ENCODE data around the gene B4GALT5.
"Not testable (repeated sequence)": the region's sequence is repeated elsewhere in the genome, so short reads cannot be mapped to it uniquely, and the experiment has no call there.

Gene B4GALT5

GRCh38 chr20:49656304-49656703 is 57.4 kb downstream of the B4GALT5 start:
- no peak for DNase-seq

DNA sequence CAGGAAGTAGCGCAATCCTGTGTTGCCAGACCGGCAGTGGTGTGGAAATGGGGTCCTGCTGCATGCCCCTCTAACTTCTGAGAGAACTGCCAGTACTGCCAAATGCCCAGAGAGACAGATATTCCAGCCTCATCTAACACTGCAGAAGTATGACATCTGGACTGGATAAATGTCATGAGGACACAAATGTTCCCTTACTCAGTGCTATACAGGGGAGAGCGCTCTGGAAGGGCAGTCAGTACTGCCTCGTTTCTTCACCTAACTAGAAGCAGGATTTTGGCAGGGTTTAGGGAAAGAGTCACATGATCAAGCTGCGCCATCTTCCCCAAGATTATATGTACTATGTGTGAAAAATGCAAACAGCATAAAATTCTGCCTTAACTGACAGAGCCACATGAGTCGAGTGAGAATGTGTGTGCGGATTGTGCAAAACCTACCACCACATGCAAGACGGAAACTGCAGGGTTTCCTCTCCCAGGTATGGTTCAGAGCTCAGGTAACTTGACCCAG is 59.7 kb downstream of the B4GALT5 start:
- DNase-seq = no peak

DNA sequence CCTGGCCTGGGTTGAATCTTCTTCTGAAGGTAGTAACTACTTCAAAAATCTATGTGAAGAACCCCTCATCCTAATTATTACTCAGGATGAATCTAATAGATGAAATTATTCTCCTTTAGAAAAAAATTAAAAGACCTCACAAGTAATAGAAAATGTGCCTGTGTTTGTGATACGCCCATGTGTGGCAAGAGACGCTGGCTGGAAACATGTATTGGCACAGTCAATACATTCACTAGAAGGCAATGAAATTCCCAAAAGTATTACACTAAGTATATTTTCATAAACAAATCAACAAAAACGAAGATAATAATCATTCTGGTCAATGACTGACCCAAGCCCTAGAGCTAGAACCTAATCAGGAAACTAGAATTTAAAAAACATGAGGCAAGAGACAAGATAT is 64.0 kb downstream of the B4GALT5 start:
- no peak for DNase-seq

DNA sequence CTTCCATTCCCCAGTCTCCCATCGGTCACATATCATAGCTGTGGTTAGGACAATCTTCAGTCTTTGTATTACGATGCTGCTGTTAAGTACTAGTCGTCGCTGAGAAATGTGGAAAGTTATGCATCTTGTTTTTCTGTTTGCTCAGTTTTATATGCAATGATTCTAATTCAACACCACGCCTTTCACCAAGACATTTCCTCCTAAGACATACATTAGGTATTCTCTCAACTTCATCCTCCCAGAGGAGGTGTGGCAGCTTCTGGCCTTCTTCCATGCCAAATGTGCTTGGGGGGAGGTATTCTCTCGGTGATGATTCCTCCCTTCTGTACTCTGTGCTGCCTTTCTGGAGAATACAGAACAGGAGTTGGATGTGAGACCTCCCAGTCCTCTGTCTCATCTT is 66.1 kb downstream of the B4GALT5 start:
- DNase-seq = no peak

DNA sequence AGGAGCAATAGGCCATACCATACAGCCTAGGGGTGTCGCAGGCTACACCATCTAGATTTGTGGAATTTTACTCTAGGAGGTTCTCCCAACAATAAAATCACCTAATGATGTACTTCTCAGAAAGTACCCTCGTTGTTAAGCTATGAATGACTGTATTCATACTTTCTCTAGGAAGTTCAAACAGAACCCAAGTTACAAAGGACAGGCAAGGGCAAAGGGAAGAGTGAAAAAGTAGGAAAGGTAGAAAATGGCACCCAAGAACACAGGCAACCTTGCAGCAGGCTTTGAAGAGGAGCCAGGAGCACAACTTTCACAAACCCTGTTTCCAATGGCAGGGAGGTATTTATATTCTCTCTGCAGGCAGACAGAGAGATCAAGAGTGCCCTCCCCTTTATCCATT is 67.2 kb downstream of the B4GALT5 start:
- DNase-seq = no peak

DNA sequence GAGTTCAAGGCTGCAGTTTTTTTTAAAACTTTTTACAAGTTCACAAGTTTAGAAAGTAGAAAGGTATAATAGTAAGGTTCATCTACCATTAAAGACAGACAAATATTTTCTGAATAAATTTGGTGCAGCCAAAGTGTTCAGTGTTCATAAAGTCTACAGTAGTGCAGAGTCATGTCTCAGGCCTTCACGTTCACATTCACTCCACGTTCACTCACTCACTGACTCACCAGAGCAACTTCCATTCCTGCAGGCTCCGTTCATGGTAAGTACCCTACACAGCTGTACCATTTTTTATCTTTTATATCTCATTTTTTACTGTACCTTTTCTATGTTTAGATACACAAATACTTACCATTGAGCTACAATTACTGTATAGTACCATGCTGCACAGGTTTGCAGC is 67.6 kb downstream of the B4GALT5 start:
- DNase-seq = no peak

- no peak for DNase-seq
Measured at GRCh38 chr20:49644980-49645565, 68.6 kb downstream of the B4GALT5 start.

DNA sequence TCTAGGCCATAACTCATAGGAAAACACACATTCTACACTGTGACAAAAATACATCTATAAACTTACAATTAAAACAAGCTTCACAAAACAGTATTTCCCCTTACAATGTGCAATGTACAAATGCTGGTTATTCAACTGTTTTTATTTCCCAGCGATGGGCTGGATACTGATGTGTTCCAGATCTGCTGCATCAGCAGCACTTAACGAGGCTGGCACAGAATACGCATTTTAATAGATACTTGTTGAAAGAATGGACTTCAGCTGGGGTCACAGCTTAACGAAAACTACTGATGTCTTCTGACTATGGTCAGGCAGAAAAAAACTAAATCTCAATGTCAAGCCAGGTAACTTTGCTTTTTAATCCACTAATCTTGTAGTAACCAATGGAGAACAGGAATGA is 70.9 kb downstream of the B4GALT5 start:
- no peak for DNase-seq

GRCh38 chr20:49641683-49642656 is 71.7 kb downstream of the B4GALT5 start:
- DNase-seq = no peak

- no peak for DNase-seq
Measured at GRCh38 chr20:49637046-49637637, 76.5 kb downstream of the B4GALT5 start.

GRCh38 chr20:49636447-49636846 is 77.2 kb downstream of the B4GALT5 start:
- DNase-seq = no peak

DNA sequence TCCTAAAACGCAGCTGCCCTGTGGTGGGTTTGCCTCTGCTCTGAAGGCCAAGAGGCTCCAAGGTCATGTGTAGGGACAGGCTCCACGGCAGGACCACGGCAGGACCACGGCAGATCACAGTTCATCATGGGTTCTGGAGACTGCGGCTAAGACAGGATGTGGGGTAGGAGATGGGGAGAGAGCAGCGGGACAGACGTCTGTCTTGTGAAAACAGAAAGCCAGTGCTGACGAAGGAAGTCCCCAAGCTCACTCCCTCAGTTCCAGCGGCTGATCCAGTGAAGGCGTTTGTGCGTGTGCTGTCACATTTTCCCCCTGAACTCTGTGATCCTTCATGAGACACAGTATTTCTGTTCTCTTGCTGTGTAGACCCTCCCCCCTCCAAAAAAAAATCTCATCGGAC is 77.8 kb downstream of the B4GALT5 start:
- no peak for DNase-seq

DNA sequence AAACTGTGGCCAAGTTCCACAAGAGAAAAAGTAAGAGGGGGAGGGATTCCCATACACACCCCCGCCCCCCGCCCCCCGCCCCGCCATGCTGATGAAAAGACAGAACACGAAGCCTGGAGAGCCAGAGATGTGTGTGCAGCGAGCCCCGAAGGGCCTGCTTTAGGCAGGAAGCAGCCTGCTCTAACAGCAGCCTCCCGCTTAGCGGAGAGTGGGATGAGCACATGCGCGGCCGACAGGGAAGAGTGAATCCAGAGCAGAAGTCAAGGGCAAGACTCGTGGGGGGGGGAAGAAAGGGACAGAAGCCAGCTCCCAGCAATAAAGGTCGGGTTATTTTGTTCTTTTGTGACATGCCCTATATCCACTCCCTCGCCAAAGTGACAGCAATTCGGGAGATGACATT is 78.5 kb downstream of the B4GALT5 start:
- no peak for DNase-seq

DNA sequence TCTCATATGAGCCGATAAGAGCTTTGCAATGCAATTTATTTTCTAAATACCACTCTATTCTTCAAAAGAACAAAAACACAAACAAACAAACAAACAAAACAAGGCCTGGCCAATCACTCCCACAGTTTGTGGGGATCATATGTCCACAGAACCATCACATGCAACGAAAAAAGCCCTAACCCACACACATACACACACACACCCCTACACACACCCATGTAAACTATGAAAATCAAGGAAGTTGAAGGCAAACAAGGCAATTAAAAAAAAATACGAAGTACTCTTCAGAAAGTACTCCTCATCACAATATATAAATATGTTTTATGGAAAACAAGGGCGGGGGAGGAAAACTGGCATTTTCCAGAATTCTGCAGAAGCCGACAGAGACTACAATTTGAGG is 79.6 kb downstream of the B4GALT5 start:
- no peak for DNase-seq

GRCh38 chr20:49633643-49634042 is 80.0 kb downstream of the B4GALT5 start:
- no peak for DNase-seq

- no peak for DNase-seq
Measured at GRCh38 chr20:49633023-49633422, 80.7 kb downstream of the B4GALT5 start.

GRCh38 chr20:49631856-49632418 is 81.7 kb downstream of the B4GALT5 start:
- DNase-seq = no peak

GRCh38 chr20:49631061-49631716 is 82.5 kb downstream of the B4GALT5 start:
- no peak for DNase-seq

DNA sequence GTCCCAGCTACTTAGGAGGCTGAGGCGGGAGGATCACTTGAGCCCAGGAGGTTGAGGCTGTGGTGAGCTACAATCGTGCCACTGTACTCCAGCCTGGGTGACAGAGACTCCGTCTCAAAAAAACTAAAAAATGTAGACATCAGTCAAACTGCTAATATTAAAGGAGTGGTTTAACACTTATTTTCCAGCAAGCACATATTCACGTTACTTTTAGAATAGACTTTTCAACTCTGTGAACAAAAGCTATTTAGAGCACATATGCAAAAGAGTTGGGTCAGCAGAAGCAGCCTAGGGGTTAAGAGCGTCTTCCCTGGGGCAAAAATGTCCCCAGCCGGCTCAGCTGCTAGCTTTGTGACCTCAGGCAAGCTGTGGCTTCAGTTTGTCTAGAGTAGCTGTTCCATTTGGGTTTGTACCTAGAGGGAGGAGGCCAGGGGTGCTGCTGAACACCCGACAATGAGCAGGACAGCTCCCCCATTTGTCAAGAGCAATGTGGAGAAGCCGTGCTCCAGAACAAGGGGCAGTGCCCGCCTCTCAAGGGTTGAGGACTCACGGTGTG is 83.2 kb downstream of the B4GALT5 start:
- no peak for DNase-seq

- DNase-seq = no peak
Measured at GRCh38 chr20:49629606-49630005, 84.1 kb downstream of the B4GALT5 start.

DNA sequence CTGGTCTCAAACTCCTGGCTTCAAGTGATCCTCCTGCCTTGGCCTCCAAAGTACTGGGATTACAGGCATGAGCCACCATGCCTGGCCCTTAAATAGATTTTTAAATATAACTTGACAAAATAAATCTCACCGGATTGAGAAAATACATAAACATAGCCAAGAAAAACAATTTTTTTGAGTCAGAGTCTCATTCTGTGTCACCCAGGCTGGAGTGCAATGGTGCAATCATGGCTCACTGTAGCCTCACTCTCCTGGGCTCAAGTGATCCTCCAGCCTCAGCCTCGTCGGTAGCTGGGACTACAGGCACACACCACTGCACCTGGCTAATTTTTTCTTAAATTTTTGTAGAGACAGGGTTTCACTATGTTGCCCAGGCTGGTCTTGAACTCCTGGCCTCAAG is 85.4 kb downstream of the B4GALT5 start:
- not testable (repeated sequence) for DNase-seq

- no peak for DNase-seq
Measured at GRCh38 chr20:49627329-49627761, 86.3 kb downstream of the B4GALT5 start.

Data from activated CD8-positive, alpha-beta memory T cell treated with anti-CD3 and anti-CD28 coated beads, Interleukin-2, amount 50 U/mL, for 4 hours (primary cell).